Endothelial cell of umbilical vein (primary cell): ENCODE results near the gene MCM6. TPM values are rescaled to one million over a fixed set of nuclear protein-coding genes. Genes with fewer than 3 reads are reported as not detected.

ENCODE experiments used
- BruUV-seq: library from RNA; stranded (reverse); fragments of 400-500 nt; replicated peaks from 2 replicates; lab custom pipeline; 2021; lab: Mats Ljungman, UMichigan
- CTCF ChIA-PET: fragments of 300-600, 350-600 bp; sonication (Branson Sonifier 250); formaldehyde crosslinking; loops from one replicate; lab custom pipeline; 2021; ENCODE audit warnings: antibody characterized with exemption, inconsistent platforms; lab: Charles Lee
- POLR2A ChIA-PET: fragments of 300-600, 350-600 bp; sonication (Branson Sonifier 250); formaldehyde crosslinking; loops from one replicate; lab custom pipeline; 2021; ENCODE audit warnings: antibody characterized with exemption, inconsistent platforms; lab: Charles Lee
- DNase-seq: peaks from one replicate; pipeline ENCODE4 v3.0.0-alpha.2; 2011; ENCODE audit warnings: low read depth, low spot score
- FAIRE-seq: peaks from 2 replicates; lab custom pipeline; 2011; peaks lifted over from hg19 to GRCh38; lab: Jason Lieb, UNC
- H2AFZ ChIP-seq: 2 replicates; pipeline ENCODE4 v1.6.0; 2012; ENCODE audit warnings: low read depth, low read length, control low read depth, inconsistent platforms
- H3K27ac ChIP-seq: 2 replicates; pipeline ENCODE4 v1.5.1; 2011; ENCODE audit warnings: low read depth, mild to moderate bottlenecking, control low read depth, low read length, moderate library complexity; ENCODE audit not compliant: insufficient read depth
- H3K27me3 ChIP-seq, 2 experiments: 2 replicates each; pipeline versions ENCODE4 v1.6.0 to v1.6.1; 2011; ENCODE audit warnings: low read length in 2 of 2, mixed read lengths in 1 of 2; ENCODE audit not compliant: control insufficient read depth in 2 of 2, insufficient read depth in 2 of 2
- H3K36me3 ChIP-seq, 2 experiments: 2 replicates in 1 of 2; 3 replicates in 1 of 2; pipeline ENCODE4 v1.5.1; 2011; ENCODE audit warnings: low read length in 2 of 2, mild to moderate bottlenecking in 1 of 2, moderate library complexity in 1 of 2; ENCODE audit not compliant: control insufficient read depth in 2 of 2, insufficient read depth in 2 of 2; ENCODE audit errors: extremely low read depth in 1 of 2
- H3K4me1 ChIP-seq: 3 replicates; pipeline ENCODE4 v1.5.1; 2011; ENCODE audit warnings: mild to moderate bottlenecking, low read length; ENCODE audit not compliant: control insufficient read depth, insufficient read depth; ENCODE audit errors: extremely low read depth
- H3K4me2 ChIP-seq: 2 replicates; pipeline ENCODE4 v1.6.1; 2011; ENCODE audit warnings: low read length, control low read depth, mixed read lengths; ENCODE audit not compliant: insufficient read depth
- H3K4me3 ChIP-seq, 3 experiments: fragments of 200-600 bp in 1 of 3; sonication (generic), shearing (Covaris generic) in 1 of 3; replicated peaks in 1 of 3; 2 replicates each; pipeline ENCODE4 v1.5.1; 2011 to 2016; ENCODE audit warnings: control low read depth in 3 of 3, low read length in 3 of 3, mild to moderate bottlenecking in 2 of 3, inconsistent platforms in 1 of 3, low read depth in 1 of 3, moderate library complexity in 1 of 3; ENCODE audit not compliant: insufficient read depth in 1 of 3
- H3K79me2 ChIP-seq: 2 replicates; pipeline ENCODE4 v1.6.0; 2012; ENCODE audit warnings: low read length, inconsistent platforms; ENCODE audit not compliant: control insufficient read depth, insufficient read depth
- H3K9ac ChIP-seq: replicated peaks from 2 replicates; pipeline ENCODE3; 2011; ENCODE audit warnings: low read length, control low read depth; ENCODE audit not compliant: insufficient read depth; ENCODE audit errors: extremely low read depth
- H3K9me1 ChIP-seq: replicated peaks from 3 replicates; pipeline ENCODE4 v1.6.0; 2011; ENCODE audit warnings: mild to moderate bottlenecking, low read length; ENCODE audit not compliant: control insufficient read depth, insufficient read depth; ENCODE audit errors: extremely low read depth
- H3K9me3 ChIP-seq: replicated peaks from 2 replicates; pipeline ENCODE4 v1.5.1; 2012; ENCODE audit warnings: low read length, inconsistent platforms; ENCODE audit not compliant: control insufficient read depth, insufficient read depth
- H4K20me1 ChIP-seq: replicated peaks from 2 replicates; pipeline ENCODE3; 2011; ENCODE audit warnings: mild to moderate bottlenecking, low read length; ENCODE audit not compliant: control insufficient read depth, insufficient read depth; ENCODE audit errors: extremely low read depth
- EZH2 ChIP-seq: IDR thresholded peaks from 2 replicates; pipeline ENCODE4 v1.6.1; 2012; ENCODE audit warnings: borderline replicate concordance, low read depth, mild to moderate bottlenecking, moderate library complexity, low read length, inconsistent platforms; ENCODE audit not compliant: severe bottlenecking
- FOS ChIP-seq: IDR thresholded peaks from 2 replicates; pipeline ENCODE4 v1.6.1; 2011; ENCODE audit warnings: mild to moderate bottlenecking, low read length, moderate library complexity, borderline replicate concordance; ENCODE audit not compliant: insufficient read depth
- JUN ChIP-seq: IDR thresholded peaks from 2 replicates; pipeline ENCODE4 v1.6.1; 2011; ENCODE audit warnings: borderline replicate concordance, low read depth; ENCODE audit not compliant: insufficient read length, insufficient read depth
- MYC ChIP-seq: IDR thresholded peaks from one replicate; pipeline ENCODE4 v1.6.1; 2011; ENCODE audit warnings: mild to moderate bottlenecking, low read depth, low read length
- dilution Hi-C: fragments of 300-500 bp; cut with MboI; formaldehyde crosslinking; loops from one replicate; pipeline ENCODE4 v1.15.0; 2019; ENCODE audit warnings: low sequenced_read_pairs; ENCODE audit not compliant: extremely low pct_ligation_motif_present
- intact Hi-C: fragments of 100-400 bp; cut with micrococcal nuclease; formaldehyde crosslinking; loops from one replicate; pipeline ENCODE4 v1.10.0; 2022
- polyA plus RNA-seq, 4 experiments: library from polyadenylated mRNA; depleted of rRNA in 3 of 4; stranded (reverse) in 3 of 4; unstranded in 1 of 4; fragments of >200 nt; gene quantifications; 2 replicates each; pipeline versions ENCODE4 v1.2.1 to v1.2.3, GENCODE V29; 2011 to 2012; ENCODE audit warnings: missing spikeins in 1 of 4
- total RNA-seq: library from RNA; stranded (reverse); gene quantifications from 2 replicates; pipeline ENCODE4 v1.2.3, GENCODE V29; 2021
- TF ChIP-seq, protein P1 (sequence below), 2 donors: IDR thresholded peaks; 1 replicate in 1 of 2; 2 replicates in 1 of 2; pipeline ENCODE4 v1.5.1; 2011; ENCODE audit warnings: low read length in 2 of 2, mild to moderate bottlenecking in 2 of 2, moderate library complexity in 2 of 2, control low read depth in 1 of 2, inconsistent platforms in 1 of 2, low read depth in 1 of 2; ENCODE audit not compliant: insufficient read depth in 1 of 2; ENCODE audit errors: extremely low read depth in 1 of 2

MCM6 gene
- total and polyA plus RNA-seq, 2 donors (not counting 3 experiments of a cell fraction or from before 2014, with no cell fraction given), result 20.6 to 52.6 TPM

GRCh38 chr2:135818937-135819610, 57.2 kb downstream of the MCM6 start:
- no TSS peak for BruUV-seq
- Histone ChIP-seq H3K27me3 (peaks cover 0 to 4% of the 10 kb centered on the region in 2 experiments), H3K9me1 (no peaks in the 10 kb centered on the region), H3K4me1 (no peaks in the 10 kb centered on the region), H3K9me3 (no peaks in the 10 kb centered on the region), H3K79me2 (no peaks in the 10 kb centered on the region), H3K9ac (no peak overlapping the region), H3K27ac (no peak overlapping the region), H3K36me3 (no peaks in the 10 kb centered on the region), H4K20me1 (no peaks in the 10 kb centered on the region), H3K4me3 (no peak overlapping the region), H3K4me2 (no peak overlapping the region), H2AFZ (no peak overlapping the region)
- TF ChIP-seq MYC (no peak), EZH2 (no peak), JUN (no peak), FOS (no peak)
- TF ChIP-seq, protein P1, sequence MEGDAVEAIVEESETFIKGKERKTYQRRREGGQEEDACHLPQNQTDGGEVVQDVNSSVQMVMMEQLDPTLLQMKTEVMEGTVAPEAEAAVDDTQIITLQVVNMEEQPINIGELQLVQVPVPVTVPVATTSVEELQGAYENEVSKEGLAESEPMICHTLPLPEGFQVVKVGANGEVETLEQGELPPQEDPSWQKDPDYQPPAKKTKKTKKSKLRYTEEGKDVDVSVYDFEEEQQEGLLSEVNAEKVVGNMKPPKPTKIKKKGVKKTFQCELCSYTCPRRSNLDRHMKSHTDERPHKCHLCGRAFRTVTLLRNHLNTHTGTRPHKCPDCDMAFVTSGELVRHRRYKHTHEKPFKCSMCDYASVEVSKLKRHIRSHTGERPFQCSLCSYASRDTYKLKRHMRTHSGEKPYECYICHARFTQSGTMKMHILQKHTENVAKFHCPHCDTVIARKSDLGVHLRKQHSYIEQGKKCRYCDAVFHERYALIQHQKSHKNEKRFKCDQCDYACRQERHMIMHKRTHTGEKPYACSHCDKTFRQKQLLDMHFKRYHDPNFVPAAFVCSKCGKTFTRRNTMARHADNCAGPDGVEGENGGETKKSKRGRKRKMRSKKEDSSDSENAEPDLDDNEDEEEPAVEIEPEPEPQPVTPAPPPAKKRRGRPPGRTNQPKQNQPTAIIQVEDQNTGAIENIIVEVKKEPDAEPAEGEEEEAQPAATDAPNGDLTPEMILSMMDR (IDR thresholded peaks at IDR 0.05; ENCODE audit: extremely low read depth in 1 of 2, insufficient read depth in 1 of 2, low read depth in 1 of 2, low read length in 2 of 2), result peak in 1 of 2 donors; percentile 34
- ChIA-PET POLR2A (no interaction called here), CTCF (interaction anchor here (0.7 to 0.9 kb wide), 2 partner anchors 45 to 565 kb away, joined by 3 read pairs; no protein-coding TSS in a partner anchor)
- intact Hi-C loops (loop anchor here (1.0 kb wide), 1 partner anchor 565 kb away; no protein-coding TSS in a partner anchor), dilution Hi-C loops (no loop called here)
- no peak for FAIRE-seq
- DNase-seq, result peak; percentile 16
